Midbrain (tissue), 1 donor: Measurements from ENCODE around the gene RASAL2.

Source experiments
- DNase-seq: peaks from one replicate; lab custom pipeline; 2025; lab: John Stamatoyannopoulos, UW

RASAL2 gene

GRCh38 chr1:178393370-178393769, 299.5 kb downstream of the RASAL2 start:
- DNase-seq, result no peak

GRCh38 chr1:178396789-178397188, 302.9 kb downstream of the RASAL2 start:
- no peak for DNase-seq

- no peak for DNase-seq
Measured at GRCh38 chr1:178397678-178398077, 303.8 kb downstream of the RASAL2 start.

GRCh38 chr1:178399177-178399728, 305.3 kb downstream of the RASAL2 start:
- no peak for DNase-seq

- no peak for DNase-seq
Measured at GRCh38 chr1:178405137-178405536, 311.2 kb downstream of the RASAL2 start.

- DNase-seq, result no peak
Measured at GRCh38 chr1:178407215-178407614, 313.3 kb downstream of the RASAL2 start.

GRCh38 chr1:178407655-178408054, 313.8 kb downstream of the RASAL2 start:
- no peak for DNase-seq

GRCh38 chr1:178408871-178409270, 315.0 kb downstream of the RASAL2 start:
- no peak for DNase-seq

GRCh38 chr1:178409541-178409940, 315.6 kb downstream of the RASAL2 start:
- DNase-seq, result no peak

- no peak for DNase-seq
Measured at GRCh38 chr1:178411756-178412399, 318.0 kb downstream of the RASAL2 start.

GRCh38 chr1:178412400-178412770, 318.5 kb downstream of the RASAL2 start:
- no peak for DNase-seq

- no peak for DNase-seq
Measured at GRCh38 chr1:178417858-178418257, 324.0 kb downstream of the RASAL2 start.

GRCh38 chr1:178418284-178418955, 324.5 kb downstream of the RASAL2 start:
- no peak for DNase-seq

GRCh38 chr1:178434360-178434759, 340.5 kb downstream of the RASAL2 start:
- no peak for DNase-seq

- no peak for DNase-seq
Measured at GRCh38 chr1:178434899-178435435, 341.1 kb downstream of the RASAL2 start.

GRCh38 chr1:178436899-178437298, 343.0 kb downstream of the RASAL2 start:
- no peak for DNase-seq

GRCh38 chr1:178438432-178438831, 344.5 kb downstream of the RASAL2 start:
- DNase-seq, result no peak

- no peak for DNase-seq
Measured at GRCh38 chr1:178442925-178443324, 349.0 kb downstream of the RASAL2 start.

GRCh38 chr1:178450871-178451270, 357.0 kb downstream of the RASAL2 start:
- DNase-seq, result no peak

- DNase-seq, result no peak
Measured at GRCh38 chr1:178451529-178451928, 357.6 kb downstream of the RASAL2 start.

- DNase-seq, result no peak
Measured at GRCh38 chr1:178452013-178452412, 358.1 kb downstream of the RASAL2 start.

GRCh38 chr1:178456472-178456871, 362.6 kb downstream of the RASAL2 start:
- no peak for DNase-seq

GRCh38 chr1:178457651-178458050, 363.7 kb downstream of the RASAL2 start:
- no peak for DNase-seq
